ENCODE results near the gene LCA5L. TPM values are rescaled to one million over a fixed set of nuclear protein-coding genes. Genes with fewer than 3 reads are reported as not detected.

Gene LCA5L
- total and polyA plus RNA-seq, 2 of the 13 experiments (the other 11 are each of a cell fraction or from before 2014, with no cell fraction given), result 0.13 to 0.55 TPM

DNA sequence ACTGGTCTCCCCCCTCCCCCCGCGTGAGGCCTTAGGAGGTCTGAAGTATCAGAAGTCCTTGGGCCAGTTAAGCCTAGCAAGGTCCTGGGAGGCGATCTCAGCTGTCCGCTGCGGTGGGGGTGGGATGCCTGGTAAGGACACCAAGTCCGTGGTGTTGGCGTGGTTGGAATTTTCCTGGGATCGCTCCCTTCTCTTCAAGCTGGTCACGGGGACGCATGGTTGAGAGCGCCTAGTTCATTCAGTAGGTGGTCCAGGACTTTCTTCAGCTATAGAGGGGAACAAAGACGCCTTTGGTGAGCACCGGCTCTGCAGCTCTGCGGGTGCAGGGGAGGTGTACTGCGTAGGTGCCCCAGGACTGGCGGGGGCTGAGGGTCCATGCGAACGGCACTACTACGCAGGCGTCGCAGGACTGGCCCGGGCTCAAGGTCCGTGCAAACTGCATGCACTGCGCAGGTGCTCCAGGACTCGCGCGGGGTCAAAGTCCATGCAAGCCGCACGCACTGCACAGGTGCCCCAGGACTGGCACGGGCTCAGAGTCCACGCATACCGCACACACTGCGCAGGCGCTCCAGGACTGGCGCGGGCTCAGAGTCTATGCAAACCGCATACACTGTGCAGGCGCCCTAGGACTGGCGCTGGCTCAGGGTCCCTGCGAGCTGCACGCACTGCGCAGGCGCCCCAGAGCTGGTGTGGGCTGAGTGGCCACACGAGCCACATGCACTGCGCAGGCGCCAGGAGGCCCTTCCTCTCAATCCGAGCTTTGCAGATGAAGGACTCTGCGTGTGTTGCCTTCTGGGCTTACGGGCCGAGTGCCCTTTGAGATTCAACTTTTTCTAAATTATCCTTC is 60.1 kb downstream of the LCA5L start (continued):
- TF ChIP-seq JUN (CRISPR knock-in tag; IDR thresholded peaks at IDR 0.05) (no peak), RAD21 (CRISPR knock-in tag; IDR thresholded peaks at IDR 0.05) (no peak), ZNF564 (CRISPR knock-in tag; IDR thresholded peaks at IDR 0.05) (peak; percentile 68), ETV6 (CRISPR knock-in tag; conservative IDR thresholded peaks at IDR 0.05) (no peak), XRCC5 (optimal IDR thresholded peaks at IDR 0.05; ENCODE audit: low read length) (peak; percentile 75), ZSCAN31 (CRISPR knock-in tag; IDR thresholded peaks at IDR 0.05; ENCODE audit: low read depth) (no peak), SMYD3 (CRISPR knock-in tag; IDR thresholded peaks at IDR 0.05) (no peak), ZNF619 (CRISPR knock-in tag; IDR thresholded peaks at IDR 0.05) (peak; percentile 73; the same call in 1 of the 2 replicates), FOXA3 (CRISPR knock-in tag; IDR thresholded peaks at IDR 0.05) (peak; percentile 79), ZFP82 (CRISPR knock-in tag; IDR thresholded peaks at IDR 0.05; ENCODE audit: borderline replicate concordance) (peak; percentile 98; the same call in 1 of the 2 replicates), ARNT2 (CRISPR knock-in tag; IDR thresholded peaks at IDR 0.05; ENCODE audit: low read depth) (peak; percentile 54; the same call in 1 of the 2 replicates), SYNCRIP (IDR thresholded peaks at IDR 0.05; ENCODE audit: insufficient read depth, low read depth, low read length) (no peak), GABPB1 (CRISPR knock-in tag; IDR thresholded peaks at IDR 0.05) (peak; percentile 74; the same call in 1 of the 2 replicates), FOSL1 (CRISPR knock-in tag; IDR thresholded peaks at IDR 0.05; ENCODE audit: borderline replicate concordance) (no peak), TAF15 (IDR thresholded peaks at IDR 0.05; ENCODE audit: low read depth, low read length, poor library complexity, severe bottlenecking) (no peak), ZNF816 (CRISPR knock-in tag; IDR thresholded peaks at IDR 0.05; ENCODE audit: borderline replicate concordance) (no peak), SKI (IDR thresholded peaks at IDR 0.05; ENCODE audit: partially characterized antibody) (no peak), ZNF138 (CRISPR knock-in tag; IDR thresholded peaks at IDR 0.05; ENCODE audit: low read depth) (no peak), FOXK1 (CRISPR knock-in tag; IDR thresholded peaks at IDR 0.05; ENCODE audit: borderline replicate concordance, low read depth) (no peak), RBFOX2 (IDR thresholded peaks at IDR 0.05; ENCODE audit: low read depth, low read length) (peak; percentile 93)
- TF ChIP-seq, protein P1, sequence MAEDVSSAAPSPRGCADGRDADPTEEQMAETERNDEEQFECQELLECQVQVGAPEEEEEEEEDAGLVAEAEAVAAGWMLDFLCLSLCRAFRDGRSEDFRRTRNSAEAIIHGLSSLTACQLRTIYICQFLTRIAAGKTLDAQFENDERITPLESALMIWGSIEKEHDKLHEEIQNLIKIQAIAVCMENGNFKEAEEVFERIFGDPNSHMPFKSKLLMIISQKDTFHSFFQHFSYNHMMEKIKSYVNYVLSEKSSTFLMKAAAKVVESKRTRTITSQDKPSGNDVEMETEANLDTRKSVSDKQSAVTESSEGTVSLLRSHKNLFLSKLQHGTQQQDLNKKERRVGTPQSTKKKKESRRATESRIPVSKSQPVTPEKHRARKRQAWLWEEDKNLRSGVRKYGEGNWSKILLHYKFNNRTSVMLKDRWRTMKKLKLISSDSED (CRISPR knock-in tag; IDR thresholded peaks at IDR 0.05), result no peak
- TF ChIP-seq, protein P2, sequence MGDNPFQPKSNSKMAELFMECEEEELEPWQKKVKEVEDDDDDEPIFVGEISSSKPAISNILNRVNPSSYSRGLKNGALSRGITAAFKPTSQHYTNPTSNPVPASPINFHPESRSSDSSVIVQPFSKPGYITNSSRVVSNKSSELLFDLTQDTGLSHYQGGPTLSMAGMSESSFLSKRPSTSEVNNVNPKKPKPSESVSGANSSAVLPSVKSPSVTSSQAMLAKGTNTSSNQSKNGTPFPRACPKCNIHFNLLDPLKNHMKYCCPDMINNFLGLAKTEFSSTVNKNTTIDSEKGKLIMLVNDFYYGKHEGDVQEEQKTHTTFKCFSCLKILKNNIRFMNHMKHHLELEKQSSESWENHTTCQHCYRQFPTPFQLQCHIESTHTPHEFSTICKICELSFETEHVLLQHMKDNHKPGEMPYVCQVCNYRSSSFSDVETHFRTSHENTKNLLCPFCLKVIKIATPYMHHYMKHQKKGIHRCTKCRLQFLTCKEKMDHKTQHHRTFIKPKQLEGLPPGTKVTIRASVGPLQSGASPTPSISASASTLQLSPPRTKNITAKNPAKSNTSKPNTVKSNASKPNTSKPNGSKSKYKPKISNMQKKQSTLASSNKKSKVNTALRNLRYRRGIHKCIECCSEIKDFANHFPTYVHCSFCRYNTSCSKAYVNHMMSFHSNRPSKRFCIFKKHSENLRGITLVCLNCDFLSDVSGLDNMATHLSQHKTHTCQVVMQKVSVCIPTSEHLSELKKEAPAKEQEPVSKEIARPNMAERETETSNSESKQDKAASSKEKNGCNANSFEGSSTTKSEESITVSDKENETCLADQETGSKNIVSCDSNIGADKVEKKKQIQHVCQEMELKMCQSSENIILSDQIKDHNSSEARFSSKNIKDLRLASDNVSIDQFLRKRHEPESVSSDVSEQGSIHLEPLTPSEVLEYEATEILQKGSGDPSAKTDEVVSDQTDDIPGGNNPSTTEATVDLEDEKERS (CRISPR knock-in tag; IDR thresholded peaks at IDR 0.05), result peak; percentile 40; the same call in 1 of the 2 replicates
- TF ChIP-seq, protein P3, sequence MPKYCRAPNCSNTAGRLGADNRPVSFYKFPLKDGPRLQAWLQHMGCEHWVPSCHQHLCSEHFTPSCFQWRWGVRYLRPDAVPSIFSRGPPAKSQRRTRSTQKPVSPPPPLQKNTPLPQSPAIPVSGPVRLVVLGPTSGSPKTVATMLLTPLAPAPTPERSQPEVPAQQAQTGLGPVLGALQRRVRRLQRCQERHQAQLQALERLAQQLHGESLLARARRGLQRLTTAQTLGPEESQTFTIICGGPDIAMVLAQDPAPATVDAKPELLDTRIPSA (CRISPR knock-in tag; IDR thresholded peaks at IDR 0.05; ENCODE audit: borderline replicate concordance), result no peak
- TF ChIP-seq, protein P4, sequence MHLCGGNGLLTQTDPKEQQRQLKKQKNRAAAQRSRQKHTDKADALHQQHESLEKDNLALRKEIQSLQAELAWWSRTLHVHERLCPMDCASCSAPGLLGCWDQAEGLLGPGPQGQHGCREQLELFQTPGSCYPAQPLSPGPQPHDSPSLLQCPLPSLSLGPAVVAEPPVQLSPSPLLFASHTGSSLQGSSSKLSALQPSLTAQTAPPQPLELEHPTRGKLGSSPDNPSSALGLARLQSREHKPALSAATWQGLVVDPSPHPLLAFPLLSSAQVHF (CRISPR knock-in tag; IDR thresholded peaks at IDR 0.05), result no peak
